Heart left ventricle (tissue), 13 donors: Measurements from ENCODE around the gene CBX4.

Experiments
- CTCF ChIP-seq, 12 donors: fragments of 200-600 bp; sonication (generic) in 4 of 12; IDR thresholded peaks; one replicate each; pipeline versions ENCODE4 v1.5.0 to v1.8.0; 2018 to 2022; ENCODE audit warnings: antibody characterized with exemption in 12 of 12, mild to moderate bottlenecking in 5 of 12
- POLR2A ChIP-seq, 2 donors: fragments of 450-650 bp; IDR thresholded peaks; one replicate each; pipeline ENCODE4 v1.6.1; 2017; ENCODE audit warnings: antibody characterized with exemption in 2 of 2, mild to moderate bottlenecking in 2 of 2, moderate library complexity in 2 of 2
- donor health status: ischemic (EF 13 %, LVEDD 7.1; RV severe dilation, severe dysfunction).
- donor health status: DM: no; HTN: yes; CAD: no.
- donor health status: DM: no; HTN: no; CAD: no.
- donor health status: ischemic (EF 25% LVEDD 6.9; RV normal size, moderate dysfunction).
- donor health status: ischemic (EF 25% LVEDD 5.7; RV mildly dilated, moderate dysfunction).
- donor health status: ischemic (EF 35%, LVEDD 5.7; RV mildly dilated, moderate dysfunction).
- donor health status: nonischemic (EF 11% LVEDD 7.7; RV severe dilation, severe dysfunction).
- donor health status: DM: yes; HTN: yes; CAD: no.
- donor health status: PGD.
- donor health status: ischemic (EF 29% LVEDD 5.4; RV normal size, mild dysfunction).
- donor health status: nonischemic (EF 23%, LVEDD 6.1; RV moderate dilation, normal function).

DNA sequence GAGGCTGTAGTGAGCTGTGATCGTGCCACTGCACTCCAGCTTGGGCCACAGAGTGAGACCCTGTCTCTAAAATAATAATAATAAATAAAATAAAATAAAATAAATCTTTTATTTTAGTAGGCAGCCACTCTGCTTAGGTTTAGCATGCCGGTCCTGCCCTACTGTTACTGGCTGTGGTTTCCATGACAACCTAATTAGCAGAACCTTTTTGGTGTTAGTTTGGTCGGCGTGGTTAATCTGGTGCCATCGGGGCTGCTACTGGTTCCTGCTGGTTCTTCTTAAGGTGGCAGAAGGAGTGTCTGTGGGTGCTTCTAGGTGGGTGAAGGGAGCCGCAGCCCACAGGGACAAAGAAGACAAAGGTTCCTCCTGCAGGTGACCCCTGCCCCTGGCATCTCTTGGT, 37.8 kb upstream of the CBX4 start:
- TF ChIP-seq CTCF (IDR thresholded peaks at IDR 0.05) (no peak), POLR2A (IDR thresholded peaks at IDR 0.05) (no peak)
